GM19397 (cell line): ENCODE data around the gene ABHD1.
A peak's percentile ranks its signal among the peaks of the same experiment; 100 is the strongest.
"Not testable (repeated sequence)": the region's sequence is repeated elsewhere in the genome, so short reads cannot be mapped to it uniquely, and the experiment has no call there.

ENCODE experiments used
- ATAC-seq: cut with Tn5 transposase; IDR thresholded peaks from one replicate; pipeline ENCODE4 v1.9.1; 2021; ENCODE audit warnings: mild to moderate bottlenecking, moderate library complexity; ENCODE audit not compliant: unreplicated experiment

The ABHD1 gene

GRCh38 chr2:27123302-27124150 is at the start of gene ABHD1:
ABHD1 (plus strand) TSS chr2:27123815; CDS start chr2:27123949, 134 bp downstream.
- ATAC-seq: no peak

- ATAC-seq: no peak
Measured at GRCh38 chr2:27074738-27075565, 48.7 kb upstream of the ABHD1 start.

DNA sequence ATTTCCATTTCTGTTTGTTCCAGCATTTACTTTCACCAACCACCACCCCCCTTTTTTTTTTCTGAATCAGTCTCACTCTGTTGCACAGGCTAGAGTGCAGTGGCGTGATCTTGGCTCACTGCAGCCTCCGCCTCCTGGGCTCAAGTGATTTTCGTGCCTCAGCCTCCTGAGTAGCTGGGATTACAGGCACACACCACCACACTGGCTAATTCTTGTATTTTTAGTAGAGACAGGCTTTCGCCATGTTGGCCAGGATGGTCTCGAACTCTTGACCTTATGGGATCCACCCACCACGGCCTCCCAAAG is 48.1 kb upstream of the ABHD1 start:
- ATAC-seq: not testable (repeated sequence)

DNA sequence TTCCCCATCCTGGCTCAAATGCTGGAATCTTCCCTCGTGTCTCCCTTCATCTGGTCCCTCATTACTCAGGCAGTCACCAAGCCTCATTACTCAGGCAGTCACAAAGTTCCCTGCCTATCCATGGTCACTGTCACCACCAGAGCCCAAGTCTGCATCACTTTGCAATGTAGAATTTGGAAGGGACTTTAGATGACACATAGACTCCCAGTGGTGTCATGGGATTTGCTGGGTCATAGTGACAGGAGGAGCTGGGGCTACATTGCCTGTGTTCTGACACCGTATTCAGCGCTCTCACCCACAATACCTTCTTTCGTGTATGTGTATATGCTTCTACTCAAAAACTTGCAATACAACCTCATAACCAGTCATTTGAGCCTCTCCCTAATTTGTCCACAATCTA is 47.3 kb upstream of the ABHD1 start:
- no peak for ATAC-seq

DNA sequence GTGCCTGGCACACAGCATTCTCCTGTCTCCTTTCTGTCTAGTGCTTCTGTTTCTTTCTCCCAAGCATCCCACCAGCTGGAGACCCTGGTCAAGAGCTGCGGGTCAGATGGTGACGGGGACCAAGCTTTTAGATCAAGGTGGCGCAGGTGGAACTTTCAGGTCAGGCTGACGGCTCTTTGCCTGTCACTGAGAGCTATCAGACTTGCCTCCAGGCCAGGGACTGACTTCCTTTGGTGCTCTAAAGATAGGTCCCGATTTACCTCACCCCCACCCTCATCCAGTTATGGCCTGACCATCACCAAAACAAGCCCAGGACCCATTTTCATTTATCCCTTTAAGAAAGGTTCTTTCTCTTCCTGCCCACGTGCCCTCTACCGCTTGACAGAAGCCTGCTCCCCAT is 46.4 kb upstream of the ABHD1 start:
- ATAC-seq: no peak

DNA sequence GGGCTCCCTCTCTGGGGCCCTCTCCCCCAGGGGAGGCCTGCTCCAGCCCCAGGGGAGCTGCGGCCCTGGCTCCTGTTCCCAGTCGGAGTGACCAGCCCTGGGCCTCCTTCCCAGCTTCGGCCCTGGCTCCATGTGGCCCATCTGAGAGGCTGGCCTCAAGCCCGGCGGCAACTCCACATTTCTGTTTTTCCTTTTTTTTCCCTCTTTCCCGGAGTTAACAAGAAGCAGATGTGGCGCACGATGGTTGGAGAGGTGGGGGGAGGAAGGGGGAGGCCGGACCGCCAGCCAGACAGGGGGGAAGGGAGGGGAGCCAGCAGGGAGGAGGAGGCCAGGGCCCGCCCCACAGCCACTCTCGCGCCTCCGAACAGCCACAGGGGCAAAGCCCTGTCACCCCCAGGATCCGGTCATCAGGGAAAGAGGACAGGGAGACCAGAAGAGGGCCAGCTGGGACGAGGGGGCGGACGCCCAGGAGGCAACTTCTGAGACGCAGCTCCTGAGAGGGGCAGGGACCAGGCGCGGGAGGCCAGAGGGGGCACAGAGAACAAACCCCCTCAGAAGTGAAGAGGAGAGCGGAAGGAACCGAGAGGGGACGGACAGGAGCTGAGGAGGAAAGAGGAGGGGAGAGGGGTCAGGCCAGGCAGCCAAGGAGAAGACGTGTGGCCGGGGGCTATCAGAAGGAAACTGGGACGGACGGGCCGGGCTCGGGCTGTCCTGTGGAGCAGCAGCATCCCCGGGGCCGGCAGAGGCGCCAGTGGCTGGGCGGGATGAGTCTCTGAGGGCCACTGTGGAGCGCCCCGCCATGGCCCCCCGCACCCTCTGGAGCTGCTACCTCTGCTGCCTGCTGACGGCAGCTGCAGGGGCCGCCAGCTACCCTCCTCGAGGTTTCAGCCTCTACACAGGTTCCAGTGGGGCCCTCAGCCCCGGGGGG is 45.1 kb upstream of the ABHD1 start, which contains the start of gene EMILIN1:
Gene EMILIN1, plus strand, starts transcription at position 349 of the 928 bp plus-strand sequence. Its CDS starts 451 bp downstream, at position 800.
- ATAC-seq: no peak

- ATAC-seq: no peak
Measured at GRCh38 chr2:27079233-27080139, 44.1 kb upstream of the ABHD1 start.

DNA sequence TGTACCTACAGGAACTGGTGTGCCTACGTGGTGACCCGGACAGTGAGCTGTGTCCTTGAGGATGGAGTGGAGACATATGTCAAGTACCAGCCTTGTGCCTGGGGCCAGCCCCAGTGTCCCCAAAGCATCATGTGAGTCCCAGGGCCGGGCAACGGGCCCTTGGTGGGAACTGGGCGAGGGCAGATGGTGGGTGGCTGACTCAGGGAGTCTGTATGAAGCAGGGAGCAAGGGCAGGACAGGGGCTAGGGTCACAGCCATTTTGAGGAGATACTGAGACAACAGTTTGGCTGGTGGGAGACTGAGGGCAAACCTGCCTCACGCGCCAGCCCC is 43.5 kb upstream of the ABHD1 start:
- ATAC-seq: no peak

GRCh38 chr2:27080603-27080936 is 43.0 kb upstream of the ABHD1 start:
- ATAC-seq: no peak

- ATAC-seq: no peak
Measured at GRCh38 chr2:27081984-27082772, 41.4 kb upstream of the ABHD1 start.

DNA sequence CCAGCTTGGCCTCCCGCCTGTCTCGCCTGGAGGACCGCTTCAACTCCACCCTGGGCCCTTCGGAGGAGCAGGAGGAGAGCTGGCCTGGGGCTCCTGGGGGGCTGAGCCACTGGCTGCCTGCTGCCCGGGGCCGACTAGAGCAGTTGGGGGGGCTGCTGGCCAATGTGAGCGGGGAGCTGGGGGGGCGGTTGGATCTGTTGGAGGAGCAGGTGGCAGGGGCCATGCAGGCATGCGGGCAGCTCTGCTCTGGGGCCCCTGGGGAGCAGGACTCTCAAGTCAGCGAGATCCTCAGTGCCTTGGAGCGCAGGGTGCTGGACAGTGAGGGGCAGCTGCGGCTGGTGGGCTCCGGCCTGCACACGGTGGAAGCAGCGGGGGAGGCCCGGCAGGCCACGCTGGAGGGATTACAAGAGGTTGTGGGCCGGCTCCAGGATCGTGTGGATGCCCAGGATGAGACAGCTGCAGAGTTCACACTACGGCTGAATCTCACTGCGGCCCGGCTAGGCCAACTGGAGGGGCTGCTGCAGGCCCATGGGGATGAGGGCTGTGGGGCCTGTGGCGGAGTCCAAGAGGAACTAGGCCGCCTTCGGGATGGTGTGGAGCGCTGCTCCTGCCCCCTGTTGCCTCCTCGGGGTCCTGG is 40.7 kb upstream of the ABHD1 start:
- no peak for ATAC-seq

- ATAC-seq: no peak
Measured at GRCh38 chr2:27083410-27084296, 40.0 kb upstream of the ABHD1 start.

- ATAC-seq: no peak
Measured at GRCh38 chr2:27084297-27085061, 39.1 kb upstream of the ABHD1 start.

- no peak for ATAC-seq
Measured at GRCh38 chr2:27085062-27085672, 38.4 kb upstream of the ABHD1 start.

GRCh38 chr2:27085673-27086089 is 37.9 kb upstream of the ABHD1 start:
- no peak for ATAC-seq

DNA sequence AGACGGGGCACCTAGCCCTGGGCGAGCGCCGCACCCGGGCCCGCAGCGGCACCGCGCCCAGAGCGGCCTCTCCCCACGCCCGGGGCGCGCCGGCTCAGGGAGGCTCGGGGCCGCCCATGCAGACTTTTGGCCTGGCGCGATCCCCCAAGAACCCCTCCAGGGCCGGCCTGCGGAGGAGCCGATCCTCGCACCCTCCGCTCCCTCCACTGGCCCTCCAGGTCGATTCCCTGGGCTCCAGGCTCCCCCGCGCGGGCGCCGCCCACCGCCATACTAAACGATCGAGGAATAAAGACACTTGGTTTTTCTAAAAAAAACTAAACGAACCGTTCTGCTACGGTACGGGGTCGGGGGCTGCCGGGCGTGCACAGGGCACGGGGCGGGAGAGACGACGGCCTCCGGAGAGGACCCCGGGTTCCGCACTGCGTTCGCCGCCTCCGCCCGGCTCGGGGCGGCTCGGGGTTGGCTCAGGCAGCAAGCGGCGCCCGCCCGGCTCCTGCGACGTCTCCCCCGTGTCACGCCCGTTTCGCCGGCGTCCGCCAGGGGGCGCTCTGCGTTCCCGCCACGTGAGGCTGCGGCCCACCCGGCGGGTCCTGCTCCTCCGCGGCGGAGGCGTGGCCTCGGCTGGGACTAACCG is 37.4 kb upstream of the ABHD1 start:
- ATAC-seq: peak; percentile 86
